NCI-H226 (cell line): ENCODE measurements around the gene GINS1.
"Not testable (repeated sequence)": the region's sequence is repeated elsewhere in the genome, so short reads cannot be mapped to it uniquely, and the experiment has no call there.

Source experiments
- DNase-seq: peaks from one replicate; pipeline ENCODE4 v3.0.0-alpha.2; 2015

Gene GINS1

DNA sequence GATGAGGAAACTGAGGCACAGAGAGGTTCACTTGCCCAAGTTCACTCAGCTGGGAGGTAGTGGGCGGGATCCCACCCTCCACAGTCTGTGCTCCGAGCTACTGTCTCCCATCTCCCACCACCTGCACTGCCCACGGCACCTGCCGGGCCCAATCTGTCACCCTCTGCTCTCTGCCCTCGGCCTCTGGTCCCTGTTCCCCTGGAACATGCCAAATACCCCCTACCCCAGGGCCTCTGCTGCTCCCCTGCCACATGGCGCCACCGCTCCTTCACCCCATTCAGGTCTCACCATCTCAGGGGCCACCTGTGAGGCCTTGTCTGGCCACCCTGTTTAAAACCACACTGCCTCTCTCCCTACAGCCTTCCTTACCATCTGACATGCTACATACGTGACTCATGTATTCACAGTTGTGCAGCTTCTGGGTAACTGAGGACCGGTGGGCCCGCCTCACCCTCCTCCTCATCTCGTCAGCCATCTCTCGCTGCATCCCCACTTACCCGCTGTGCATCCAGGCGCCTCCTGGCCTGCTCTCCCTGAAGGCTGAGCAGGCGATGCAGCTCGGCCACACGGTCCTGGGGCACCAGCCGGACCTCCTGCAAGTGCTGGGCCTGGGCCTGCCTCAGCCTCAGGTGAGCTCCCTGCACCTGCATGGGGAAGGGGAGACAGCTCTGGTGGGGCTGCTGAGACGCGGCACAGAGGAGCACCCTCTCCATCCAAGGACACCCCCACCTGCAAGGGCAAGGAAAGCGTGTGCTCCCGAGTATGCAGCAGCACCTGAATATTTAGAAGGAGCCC is 50.6 kb downstream of the GINS1 start:
- no peak for DNase-seq

DNA sequence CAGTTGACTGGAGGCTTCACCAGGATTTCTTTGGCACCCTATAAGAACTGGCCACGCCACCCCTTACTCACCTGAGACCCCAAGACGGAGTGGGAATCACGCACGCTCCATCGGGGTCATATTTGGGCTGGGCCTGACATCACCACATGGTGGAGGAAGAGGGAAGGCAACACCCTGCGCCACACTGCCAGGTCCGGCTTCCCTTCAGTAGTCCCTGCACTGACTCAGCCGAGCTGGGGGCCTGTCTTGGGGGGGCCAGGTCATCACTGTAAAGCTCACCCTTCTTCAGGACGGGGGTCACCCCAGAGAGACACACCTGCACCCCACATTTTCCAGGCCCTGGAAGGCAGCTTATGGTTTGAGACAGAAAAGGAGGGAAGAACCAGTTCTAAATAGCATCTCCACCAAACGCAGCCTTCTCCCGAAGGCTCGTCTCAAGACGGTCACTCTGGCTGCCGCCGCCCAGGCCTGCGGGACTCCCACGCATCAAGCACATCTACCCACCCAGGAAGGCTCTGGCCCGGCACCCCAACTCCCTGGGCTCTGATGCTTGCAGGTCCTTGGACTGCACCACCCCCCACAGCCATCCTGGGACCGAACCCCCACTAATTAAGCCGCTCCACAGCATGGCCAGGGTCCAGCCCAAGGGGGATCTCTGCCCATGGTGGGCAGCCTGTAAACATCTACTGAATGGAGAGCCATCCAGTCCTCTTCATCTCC is 51.8 kb downstream of the GINS1 start:
- no peak for DNase-seq

DNA sequence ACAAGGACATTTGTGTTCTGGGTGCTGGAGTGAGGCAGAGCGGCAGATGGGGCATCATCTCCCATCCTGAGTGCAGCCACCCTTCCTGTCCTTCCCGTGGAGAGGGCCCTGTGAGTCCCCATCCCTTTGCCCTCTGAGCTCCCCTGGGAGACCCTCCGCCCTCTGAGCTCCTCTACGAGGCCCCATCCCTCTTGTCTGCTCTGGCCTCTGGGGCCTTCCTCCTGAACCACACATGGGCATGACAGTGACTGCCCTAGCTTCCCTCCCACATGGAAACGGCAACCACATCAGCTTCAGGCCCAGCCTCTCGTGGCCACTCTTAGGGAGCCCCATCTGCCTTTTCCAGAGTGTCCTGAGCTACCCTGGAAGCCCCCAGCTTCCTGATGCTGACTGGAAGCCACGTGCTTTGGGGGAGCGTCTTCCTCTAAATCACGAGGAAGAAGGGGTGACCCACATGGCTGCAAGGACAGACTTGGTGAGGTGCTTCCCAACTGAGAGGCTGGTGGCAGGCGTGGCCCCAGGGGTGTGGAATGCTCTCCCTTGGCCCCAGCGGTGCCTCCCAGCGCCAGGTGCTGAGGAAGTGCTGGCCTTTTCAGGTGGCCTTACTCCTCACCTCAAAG is 52.6 kb downstream of the GINS1 start:
- no peak for DNase-seq

- no peak for DNase-seq
Measured at GRCh38 chr20:25460566-25461280, 53.2 kb downstream of the GINS1 start.

DNA sequence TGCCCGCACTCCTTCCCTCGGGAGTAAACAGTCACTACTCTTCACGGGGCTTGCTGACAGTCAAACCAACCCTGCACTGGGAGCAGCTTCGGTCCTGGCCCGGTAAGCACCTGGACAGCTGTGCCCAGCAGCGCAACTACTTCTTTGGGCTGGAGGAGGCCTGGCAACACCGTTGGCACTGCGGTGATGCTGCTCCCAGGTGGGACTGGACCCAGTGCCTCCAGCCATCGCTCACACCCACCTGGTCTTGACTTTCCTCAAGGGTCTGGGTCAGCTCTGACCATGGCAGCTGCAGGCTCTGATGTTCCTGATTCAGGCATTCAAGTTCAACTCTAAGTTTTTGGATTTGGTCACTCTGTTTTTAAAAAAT is 53.8 kb downstream of the GINS1 start:
- no peak for DNase-seq

DNA sequence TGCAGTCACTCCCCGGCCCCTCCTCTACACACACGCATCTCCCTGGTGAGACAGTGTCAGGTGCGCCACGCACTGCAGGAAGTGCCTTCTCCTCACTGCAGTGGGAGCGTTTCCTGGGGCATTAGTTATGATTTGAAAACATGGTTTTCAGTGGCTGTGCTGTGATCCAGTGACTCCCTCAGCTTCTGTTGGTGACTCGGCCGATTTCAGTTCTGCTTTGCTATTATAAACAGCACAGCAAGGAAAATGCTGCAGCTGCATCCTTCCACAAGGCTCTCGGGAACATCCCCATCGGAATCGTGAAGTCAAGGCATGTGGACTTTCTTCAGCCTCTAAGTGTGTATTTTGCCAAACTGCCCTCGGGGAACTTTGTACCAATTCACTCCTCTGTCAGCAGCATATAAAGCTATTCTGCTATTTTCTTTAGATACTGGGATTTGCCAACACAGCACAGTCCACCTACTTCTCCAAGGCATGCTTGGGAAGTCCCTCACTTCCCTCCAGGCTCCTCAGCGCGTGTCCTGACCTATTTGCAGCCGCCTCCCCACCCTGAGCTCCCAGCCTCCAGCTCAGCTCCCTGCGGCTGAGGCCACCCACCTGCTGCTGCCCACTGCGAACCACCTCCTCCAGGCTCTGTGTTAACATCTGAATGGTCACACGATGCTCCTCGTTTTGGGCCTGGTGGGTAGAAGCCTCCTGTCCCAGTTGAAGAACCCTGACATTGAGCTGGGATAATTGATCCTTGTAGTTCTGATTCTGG is 54.5 kb downstream of the GINS1 start:
- DNase-seq, result no peak

- no peak for DNase-seq
Measured at GRCh38 chr20:25464501-25465242, 57.2 kb downstream of the GINS1 start.

- no peak for DNase-seq
Measured at GRCh38 chr20:25465243-25466135, 58.0 kb downstream of the GINS1 start.

GRCh38 chr20:25466846-25467245 is 59.4 kb downstream of the GINS1 start:
- DNase-seq, result no peak

- no peak for DNase-seq
Measured at GRCh38 chr20:25467441-25467840, 60.0 kb downstream of the GINS1 start.

DNA sequence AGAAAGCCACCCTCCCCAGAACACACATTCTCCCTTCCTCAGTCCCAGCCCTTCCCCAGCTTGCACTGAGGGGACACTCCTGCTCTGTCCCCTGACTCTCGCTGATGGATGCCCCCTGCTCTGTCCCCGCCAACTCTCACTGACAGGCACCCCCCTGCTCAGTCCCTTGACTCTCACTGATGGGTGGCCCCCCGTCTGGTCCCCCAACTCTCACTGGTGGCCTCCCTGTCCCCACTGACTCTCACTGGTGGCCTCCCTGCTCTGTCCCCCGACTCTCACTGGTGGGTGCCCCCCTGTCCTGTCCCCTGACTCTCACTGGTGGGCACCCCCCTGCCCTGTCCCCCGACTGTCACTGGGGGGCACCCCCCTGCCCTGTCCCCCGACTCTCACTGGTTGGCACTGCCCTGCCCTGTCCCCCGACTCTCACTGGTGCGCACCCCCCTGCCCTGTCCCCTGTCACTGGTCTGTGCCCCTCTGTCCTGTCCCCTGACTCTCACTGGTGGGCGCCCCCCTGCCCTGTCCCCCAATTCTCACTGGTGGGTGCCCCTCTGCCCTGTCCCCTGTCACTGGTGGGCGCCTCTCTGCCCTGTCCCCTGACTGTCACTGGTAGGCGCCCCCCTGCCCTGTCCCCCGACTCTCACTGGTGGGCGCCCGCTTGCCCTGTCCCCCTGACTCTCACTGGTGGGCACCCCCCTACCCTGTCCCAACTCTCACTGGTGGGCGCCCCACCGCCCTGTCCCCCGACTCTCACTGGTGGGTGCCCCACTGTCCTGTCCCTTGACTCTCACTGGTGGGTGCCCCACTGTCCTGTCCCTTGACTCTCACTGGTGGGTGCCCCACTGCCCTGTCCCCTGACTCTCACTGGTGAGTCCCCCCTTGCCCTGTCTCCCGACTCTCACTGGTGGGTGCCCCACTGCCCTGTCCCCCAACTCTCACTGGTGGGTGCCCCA is 60.9 kb downstream of the GINS1 start:
- no peak for DNase-seq

GRCh38 chr20:25469558-25469957 is 62.1 kb downstream of the GINS1 start:
- DNase-seq, result no peak

DNA sequence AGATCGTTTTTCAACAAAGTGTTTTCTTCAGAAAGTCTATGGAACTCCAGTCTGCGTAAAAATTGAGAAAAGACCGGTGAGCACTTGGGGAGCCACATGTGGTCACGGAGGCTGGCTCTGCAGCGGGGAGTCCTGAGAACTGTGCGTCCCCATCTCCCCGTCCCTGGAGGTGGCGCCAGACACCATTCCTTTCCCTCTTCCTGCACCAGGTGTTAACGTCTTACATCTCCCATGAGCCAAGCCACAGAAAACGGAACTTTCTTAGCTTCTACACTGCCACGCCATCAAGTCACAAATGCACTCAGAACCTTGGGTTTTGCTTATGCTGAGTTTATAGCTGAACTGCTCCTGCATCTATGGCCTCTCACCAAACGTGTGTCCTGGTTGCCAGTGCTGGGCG is 62.6 kb downstream of the GINS1 start:
- DNase-seq, result no peak

DNA sequence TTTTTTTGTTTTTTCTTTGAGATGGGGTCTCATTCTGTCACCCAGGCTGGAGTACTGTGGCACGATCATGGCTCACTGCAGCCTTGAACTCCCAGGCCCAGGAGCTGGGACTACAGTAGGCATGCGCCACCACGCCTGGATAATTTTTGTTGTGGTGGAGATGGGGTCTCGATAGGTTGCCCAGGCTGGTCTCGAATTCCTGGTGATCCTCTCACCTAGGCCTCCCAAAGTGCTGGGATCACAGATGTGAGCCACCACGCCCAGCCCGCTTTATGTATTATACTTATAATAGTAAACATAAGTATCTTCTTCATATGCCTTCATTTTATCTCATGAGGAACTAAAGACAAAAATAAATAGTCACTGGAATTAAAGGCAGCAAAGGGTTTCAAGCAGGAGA is 63.5 kb downstream of the GINS1 start:
- no peak for DNase-seq

DNA sequence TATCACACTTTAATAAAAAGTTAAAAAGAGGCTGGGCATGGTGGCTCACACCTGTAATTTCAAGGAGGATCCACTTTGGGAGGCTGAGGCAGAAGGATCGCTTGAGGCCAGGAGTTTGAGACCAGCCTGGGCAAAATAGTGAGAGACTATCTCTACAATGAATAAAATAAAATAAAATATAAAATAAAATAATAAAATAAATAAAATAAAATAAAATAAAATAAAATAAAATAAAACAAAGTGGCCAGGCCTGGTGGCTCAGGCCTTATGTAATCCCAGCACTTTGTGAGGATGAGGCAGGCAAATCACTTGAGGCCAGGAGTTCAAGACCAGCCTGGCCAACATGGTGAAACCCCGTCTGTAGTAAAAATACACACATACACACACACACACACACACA is 65.8 kb downstream of the GINS1 start:
- DNase-seq, result not testable (repeated sequence)

DNA sequence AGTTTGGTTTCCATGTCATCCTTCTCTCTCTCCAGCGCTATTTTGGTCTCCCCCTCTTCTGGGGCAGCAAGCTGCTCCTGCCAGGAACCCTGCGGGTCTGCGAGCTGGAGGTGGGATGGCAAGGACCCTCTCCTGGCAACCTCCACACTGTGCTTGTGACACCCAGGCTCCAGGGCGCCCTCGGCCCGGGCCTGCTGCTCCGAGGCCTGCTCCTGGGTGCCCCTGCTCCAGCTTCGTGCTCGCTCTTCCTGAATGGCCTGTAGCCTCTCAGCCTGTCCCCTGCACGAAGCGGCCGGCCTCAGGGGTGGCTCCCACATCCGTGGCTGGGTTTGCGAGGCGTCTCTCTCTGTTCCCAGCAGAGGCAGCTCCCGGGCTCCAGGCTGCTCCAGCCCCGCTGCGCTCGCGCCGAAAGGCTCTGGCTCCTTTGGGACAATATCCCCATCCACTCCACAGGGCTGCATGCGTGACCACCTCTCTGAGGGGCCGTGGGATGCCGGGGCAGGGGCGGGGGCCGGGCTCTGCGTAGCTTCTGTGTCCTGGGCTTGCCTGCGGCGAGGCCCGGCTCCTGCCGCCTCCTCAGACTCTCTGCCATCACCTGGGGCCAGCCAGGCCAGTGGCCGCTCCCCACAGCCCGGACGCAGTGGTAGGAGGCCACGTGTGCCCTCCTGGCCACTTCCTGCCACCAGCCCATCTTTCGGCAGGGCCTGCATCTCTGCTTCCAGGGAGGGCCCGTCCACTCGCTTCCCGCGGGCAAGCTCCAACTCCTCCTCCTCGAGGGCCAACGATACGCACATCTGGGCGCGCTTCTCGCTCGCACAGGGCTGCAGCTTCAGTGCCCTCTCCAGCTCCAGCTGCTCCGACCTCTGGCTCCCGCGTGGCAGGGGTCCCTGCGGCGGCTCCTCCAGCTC is 68.9 kb downstream of the GINS1 start:
- no peak for DNase-seq

DNA sequence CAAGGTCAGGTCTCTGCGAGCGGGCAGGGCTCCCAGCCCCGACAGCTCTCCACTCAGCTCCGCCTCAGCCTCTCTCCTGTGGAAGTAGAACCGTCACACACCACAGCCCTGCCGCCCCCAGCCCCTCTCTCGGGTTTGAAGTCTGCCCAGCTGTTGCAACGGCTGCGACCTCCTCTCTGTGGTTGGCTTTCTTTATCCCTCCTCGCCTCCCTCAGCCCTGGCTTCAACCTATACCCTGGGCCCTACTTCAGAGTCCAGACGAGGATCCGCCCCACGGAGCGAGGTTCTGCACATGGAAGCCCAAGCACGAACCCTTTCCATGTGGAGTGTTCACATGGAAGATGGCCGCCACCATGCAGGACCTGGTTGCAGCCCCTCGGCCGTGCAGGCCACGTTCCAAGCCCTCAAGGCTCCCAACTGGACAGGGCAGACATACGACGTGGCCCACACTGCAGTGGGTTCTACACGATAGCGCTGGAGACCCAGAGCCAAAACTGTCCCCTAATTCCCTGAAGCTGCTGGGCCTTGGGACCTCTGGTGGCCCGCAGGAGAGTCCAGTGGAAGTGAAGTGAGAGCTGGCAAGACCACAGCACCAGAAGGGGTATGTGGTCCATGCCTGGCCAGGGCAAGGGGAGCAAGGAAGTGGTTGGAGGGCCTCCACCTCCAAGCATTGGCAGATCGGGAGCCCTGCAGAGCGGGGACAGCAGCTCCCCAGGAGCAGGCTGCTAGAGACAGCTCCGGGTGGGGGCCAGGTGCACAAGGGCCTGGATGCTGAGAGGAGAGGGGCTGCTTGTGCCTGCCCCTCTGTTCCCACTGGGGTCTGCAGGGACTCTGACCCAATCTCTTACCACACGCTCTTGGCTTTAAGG is 69.8 kb downstream of the GINS1 start:
- no peak for DNase-seq
